ENCODE results near the gene SFXN5. TPM values are rescaled to one million over a fixed set of nuclear protein-coding genes. Genes with fewer than 3 reads are reported as not detected.

SFXN5 gene
- total RNA-seq, 4 donors from 2014 or later = 5.7 to 11.8 (median 6.7) TPM

GRCh38 chr2:72991980-72992733, 79.4 kb downstream of the SFXN5 start:
- Histone ChIP-seq H3K27ac (no peak overlapping the region), H3K9me3 (no peaks in the 10 kb centered on the region), H3K4me1 (no peaks in the 10 kb centered on the region), H3K4me3 (no peak overlapping the region), H3K27me3 (no peaks in the 10 kb centered on the region), H3K36me3 (peaks cover 0 to 49% of the 10 kb centered on the region in 2 donors)
- 84 to 91% methylated on average over 4 to 6 of the region's 11 CpGs for WGBS, 2 donors (ENCODE audit: low coverage in 1 of 2)
- TF ChIP-seq POLR2A (IDR thresholded peaks at IDR 0.05) (no peak), EP300 (IDR thresholded peaks at IDR 0.05) (no peak), POLR2AphosphoS5 (IDR thresholded peaks at IDR 0.05) (no peak)
- TF ChIP-seq, protein P1, sequence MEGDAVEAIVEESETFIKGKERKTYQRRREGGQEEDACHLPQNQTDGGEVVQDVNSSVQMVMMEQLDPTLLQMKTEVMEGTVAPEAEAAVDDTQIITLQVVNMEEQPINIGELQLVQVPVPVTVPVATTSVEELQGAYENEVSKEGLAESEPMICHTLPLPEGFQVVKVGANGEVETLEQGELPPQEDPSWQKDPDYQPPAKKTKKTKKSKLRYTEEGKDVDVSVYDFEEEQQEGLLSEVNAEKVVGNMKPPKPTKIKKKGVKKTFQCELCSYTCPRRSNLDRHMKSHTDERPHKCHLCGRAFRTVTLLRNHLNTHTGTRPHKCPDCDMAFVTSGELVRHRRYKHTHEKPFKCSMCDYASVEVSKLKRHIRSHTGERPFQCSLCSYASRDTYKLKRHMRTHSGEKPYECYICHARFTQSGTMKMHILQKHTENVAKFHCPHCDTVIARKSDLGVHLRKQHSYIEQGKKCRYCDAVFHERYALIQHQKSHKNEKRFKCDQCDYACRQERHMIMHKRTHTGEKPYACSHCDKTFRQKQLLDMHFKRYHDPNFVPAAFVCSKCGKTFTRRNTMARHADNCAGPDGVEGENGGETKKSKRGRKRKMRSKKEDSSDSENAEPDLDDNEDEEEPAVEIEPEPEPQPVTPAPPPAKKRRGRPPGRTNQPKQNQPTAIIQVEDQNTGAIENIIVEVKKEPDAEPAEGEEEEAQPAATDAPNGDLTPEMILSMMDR (IDR thresholded peaks at IDR 0.05) = no peak
- ATAC-seq = no peak

- 83 to 84% methylated on average over 1 to 4 of the region's 6 CpGs for WGBS, 2 donors (ENCODE audit: low coverage in 1 of 2)
- TF ChIP-seq, protein P1 (IDR thresholded peaks at IDR 0.05) = no peak
- TF ChIP-seq EP300 (IDR thresholded peaks at IDR 0.05) (no peak), POLR2A (IDR thresholded peaks at IDR 0.05) (no peak), POLR2AphosphoS5 (IDR thresholded peaks at IDR 0.05) (no peak)
- Histone ChIP-seq H3K4me3 (no peak overlapping the region), H3K27me3 (no peaks in the 10 kb centered on the region), H3K36me3 (peaks cover 0 to 51% of the 10 kb centered on the region in 2 donors), H3K27ac (no peak overlapping the region), H3K4me1 (no peaks in the 10 kb centered on the region), H3K9me3 (no peaks in the 10 kb centered on the region)
- no peak for ATAC-seq
Observed at GRCh38 chr2:72991439-72991725, 80.1 kb downstream of the SFXN5 start.

DNA sequence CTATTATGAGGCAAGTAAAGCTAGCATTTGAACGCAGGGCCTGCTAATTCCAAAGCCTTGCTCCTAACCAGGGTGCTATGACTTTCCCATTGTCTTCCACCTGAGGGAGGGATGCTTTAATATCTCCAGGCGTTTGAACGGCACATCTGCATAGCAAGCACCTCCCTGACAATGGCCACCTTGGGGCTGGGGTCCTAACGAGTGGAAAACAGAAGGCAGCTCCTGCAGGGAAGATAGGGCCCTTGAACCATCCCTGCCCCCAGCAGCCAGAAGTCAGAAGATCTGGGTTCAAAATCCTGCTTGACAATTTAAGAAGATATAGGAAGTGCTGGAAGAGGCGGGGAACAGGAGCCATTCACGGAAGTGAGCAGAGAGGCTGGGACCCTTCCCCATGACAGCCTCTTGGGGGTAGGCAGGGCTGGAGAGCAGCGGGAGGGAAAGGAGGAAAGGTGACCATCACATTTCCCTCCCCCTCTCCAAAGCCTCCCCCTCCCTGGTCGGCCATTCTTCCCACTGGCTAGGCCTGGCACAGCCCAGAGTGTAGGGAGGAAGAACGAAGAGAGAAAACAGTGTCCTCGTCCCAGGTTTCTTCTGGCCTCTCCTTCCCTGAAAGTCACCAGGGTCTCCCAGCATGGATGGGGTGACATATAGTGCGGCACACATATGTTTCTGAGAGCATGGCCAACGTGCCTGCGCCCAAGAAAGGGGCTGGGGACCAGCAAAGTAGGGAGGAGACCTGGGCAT, 80.6 kb downstream of the SFXN5 start:
- Histone ChIP-seq H3K27ac (no peak overlapping the region), H3K9me3 (no peaks in the 10 kb centered on the region), H3K4me3 (no peak overlapping the region), H3K36me3 (peaks cover 0 to 51% of the 10 kb centered on the region in 2 donors), H3K27me3 (no peaks in the 10 kb centered on the region), H3K4me1 (no peaks in the 10 kb centered on the region)
- TF ChIP-seq, protein P1 (IDR thresholded peaks at IDR 0.05) = no peak
- TF ChIP-seq EP300 (IDR thresholded peaks at IDR 0.05) (no peak), POLR2AphosphoS5 (IDR thresholded peaks at IDR 0.05) (no peak), POLR2A (IDR thresholded peaks at IDR 0.05) (no peak)
- WGBS, 2 donors (ENCODE audit: low coverage in 1 of 2) = 87% methylated on average over 5 of the region's 13 CpGs; no CpG with 5 or more reads in 1 of the 2 donors
- no peak for ATAC-seq

- no peaks in the 10 kb centered on the region for H3K4me1 ChIP-seq
- peaks cover 0 to 56% of the 10 kb centered on the region in 2 donors for H3K36me3 ChIP-seq
- 75 to 93% methylated on average over 2 to 11 of the region's 26 CpGs for WGBS, 2 donors (ENCODE audit: low coverage in 1 of 2)
- no peak overlapping the region for H3K4me3 ChIP-seq
- no peaks in the 10 kb centered on the region for H3K9me3 ChIP-seq
- H3K27ac ChIP-seq = peak overlapping the region in 1 of 4 donors; percentile 3
- ATAC-seq = no peak
- no peaks in the 10 kb centered on the region for H3K27me3 ChIP-seq
- TF ChIP-seq, protein P1 (IDR thresholded peaks at IDR 0.05) = no peak
- TF ChIP-seq EP300 (IDR thresholded peaks at IDR 0.05) (no peak), POLR2AphosphoS5 (IDR thresholded peaks at IDR 0.05) (no peak), POLR2A (IDR thresholded peaks at IDR 0.05) (no peak)
Observed at GRCh38 chr2:72989770-72990556, 81.5 kb downstream of the SFXN5 start.
